HepG2 (cell line): ENCODE measurements around the gene RWDD2A. TPM values are rescaled to one million over a fixed set of nuclear protein-coding genes. Genes with fewer than 3 reads are reported as not detected.

Experiments used
- ATAC-seq: fragments of 200-7000 bp; cut with Tn5 transposase; 3 replicates; pipeline ENCODE4 v1.9.1; 2020; ENCODE audit warnings: mild to moderate bottlenecking, moderate library complexity
- BruUV-seq: library from RNA; stranded (reverse); fragments of 400-500 nt; replicated peaks from 2 replicates; lab custom pipeline; 2021; lab: Mats Ljungman, UMichigan
- CTCF ChIA-PET: fragments of 300-600 bp; formaldehyde crosslinking; extraction: SDS; loops from one replicate; lab custom pipeline; 2021; ENCODE audit warnings: low total read pairs, inconsistent platforms, low intra/inter-chr PET ratio; lab: Yijun Ruan, JAX
- POLR2A ChIA-PET: fragments of 350-600 bp; sonication (Branson Sonifier 250); formaldehyde crosslinking; loops from one replicate; lab custom pipeline; 2020; ENCODE audit warnings: antibody characterized with exemption, inconsistent platforms; lab: Yijun Ruan, JAX
- DNase-seq: peaks from one replicate; pipeline ENCODE4 v3.0.0-alpha.2; 2015; ENCODE audit warnings: low spot score
- FAIRE-seq: peaks from 3 replicates; lab custom pipeline; 2011; peaks lifted over from hg19 to GRCh38; lab: Jason Lieb, UNC
- H2AFZ ChIP-seq: one replicate; pipeline ENCODE4 v1.6.1; 2011; ENCODE audit warnings: low read length, inconsistent platforms
- H3K27ac ChIP-seq: fragments of 300-600 bp; 3 replicates; pipeline ENCODE4 v1.8.0; 2011; ENCODE audit warnings: mixed run types, mild to moderate bottlenecking, mixed read lengths, low read length, inconsistent platforms; ENCODE audit not compliant: insufficient read depth; ENCODE audit errors: extremely low read length
- H3K27me3 ChIP-seq, 2 experiments: fragments of 200-600 bp in 1 of 2; 2 replicates in 1 of 2; 3 replicates in 1 of 2; pipeline versions ENCODE4 v1.6.0 to v1.8.0; 2011; ENCODE audit warnings: low read length in 2 of 2, mild to moderate bottlenecking in 2 of 2, moderate library complexity in 2 of 2, inconsistent platforms in 1 of 2; ENCODE audit not compliant: insufficient read depth in 2 of 2, control insufficient read depth in 1 of 2
- H3K36me3 ChIP-seq, 2 experiments: fragments of 200-600 bp in 1 of 2; replicated peaks in 1 of 2; 2 replicates in 1 of 2; 3 replicates in 1 of 2; pipeline versions ENCODE4 v1.5.1 to v1.8.0; 2011; ENCODE audit warnings: low read length in 2 of 2, inconsistent platforms in 1 of 2; ENCODE audit not compliant: insufficient read depth in 2 of 2, control insufficient read depth in 1 of 2
- H3K4me1 ChIP-seq: 2 replicates; pipeline ENCODE4 v1.5.1; 2012; ENCODE audit warnings: low read length, inconsistent platforms; ENCODE audit not compliant: insufficient read depth
- H3K4me2 ChIP-seq: 2 replicates; pipeline ENCODE4 v1.6.0; 2011; ENCODE audit warnings: low read depth, low read length, inconsistent platforms
- H3K4me3 ChIP-seq, 3 experiments: fragments of 200-600 bp in 1 of 3; sonication (generic), shearing (Covaris generic) in 1 of 3; replicated peaks in 1 of 3; 2 replicates each; pipeline ENCODE4 v1.5.1; 2011 to 2016; ENCODE audit warnings: low read length in 3 of 3, inconsistent platforms in 2 of 3, low read depth in 2 of 3, mild to moderate bottlenecking in 2 of 3, control low read depth in 1 of 3, mixed read lengths in 1 of 3; ENCODE audit not compliant: insufficient read depth in 1 of 3
- H3K79me2 ChIP-seq: one replicate; pipeline ENCODE4 v1.6.1; 2011; ENCODE audit warnings: low read length, inconsistent platforms; ENCODE audit not compliant: insufficient read depth
- H3K9ac ChIP-seq: 2 replicates; pipeline ENCODE4 v1.6.0; 2011; ENCODE audit warnings: mild to moderate bottlenecking, low read depth, low read length, inconsistent platforms; ENCODE audit not compliant: insufficient read depth
- H3K9me3 ChIP-seq: 2 replicates; pipeline ENCODE4 v1.5.1; 2012; ENCODE audit warnings: mild to moderate bottlenecking, low read length
- H4K20me1 ChIP-seq: 2 replicates; pipeline ENCODE4 v1.6.0; 2011; ENCODE audit warnings: inconsistent platforms, mild to moderate bottlenecking, low read length, moderate library complexity; ENCODE audit not compliant: insufficient read depth
- CBX2 ChIP-seq, 2 experiments: fragments of 200-600 bp in 1 of 2; sonication (generic); formaldehyde crosslinking in 1 of 2; IDR thresholded peaks; 2 replicates each; pipeline versions ENCODE4 v1.7.0 to v1.8.1; 2018 to 2022; ENCODE audit warnings: low read depth in 2 of 2, low read length in 1 of 2, mild to moderate bottlenecking in 1 of 2, missing genetic modification reagents in 1 of 2
- CC2D1A ChIP-seq: sonication (generic); formaldehyde crosslinking; IDR thresholded peaks from 2 replicates; pipeline ENCODE4 v1.8.1; 2023; ENCODE audit warnings: mild to moderate bottlenecking, missing genetic modification reagents
- GMEB2 ChIP-seq: IDR thresholded peaks from 2 replicates; pipeline ENCODE4 v1.6.1; 2016; ENCODE audit warnings: missing biosample characterization, missing genetic modification reagents, low read depth
- GPBP1L1 ChIP-seq: sonication (generic); formaldehyde crosslinking; IDR thresholded peaks from 2 replicates; pipeline ENCODE4 v1.5.0; 2020; ENCODE audit warnings: mild to moderate bottlenecking, missing genetic modification reagents
- KDM3A ChIP-seq: IDR thresholded peaks from 2 replicates; pipeline ENCODE4 v1.6.1; 2018; ENCODE audit warnings: low read depth, missing compliant biosample characterization
- MBNL3 ChIP-seq: fragments of 250-450 bp; sonication (Bioruptor Pico); conservative IDR thresholded peaks from 2 replicates; pipeline ENCODE4 v1.8.0; 2022; ENCODE audit warnings: mild to moderate bottlenecking, inconsistent platforms
- SKI ChIP-seq: fragments of 450-650 bp; IDR thresholded peaks from one replicate; pipeline ENCODE4 v1.6.1; 2018; ENCODE audit warnings: mild to moderate bottlenecking; ENCODE audit not compliant: partially characterized antibody
- ZC3H4 ChIP-seq: sonication (generic); formaldehyde crosslinking; IDR thresholded peaks from 2 replicates; pipeline ENCODE4 v1.4.0; 2020; ENCODE audit warnings: missing genetic modification reagents, borderline replicate concordance
- ZFP82 ChIP-seq: sonication (generic); formaldehyde crosslinking; IDR thresholded peaks from 2 replicates; pipeline ENCODE4 v1.5.1; 2020; ENCODE audit warnings: mild to moderate bottlenecking, missing genetic modification reagents, borderline replicate concordance
- ZFYVE20 ChIP-seq: sonication (generic); formaldehyde crosslinking; IDR thresholded peaks from 2 replicates; pipeline ENCODE4 v1.8.0; 2023; ENCODE audit warnings: low read depth, mild to moderate bottlenecking, moderate library complexity, missing genetic modification reagents, borderline replicate concordance
- ZNF256 ChIP-seq: sonication (generic); formaldehyde crosslinking; conservative IDR thresholded peaks from 2 replicates; pipeline ENCODE4 v1.4.0; 2020; ENCODE audit warnings: missing genetic modification reagents
- ZNF367 ChIP-seq: sonication (generic); formaldehyde crosslinking; IDR thresholded peaks from 2 replicates; pipeline ENCODE4 v1.4.0; 2020; ENCODE audit warnings: missing genetic modification reagents, borderline replicate concordance
- ZNF432 ChIP-seq: sonication (generic); formaldehyde crosslinking; IDR thresholded peaks from 2 replicates; pipeline ENCODE4 v1.5.0; 2020; ENCODE audit warnings: missing genetic modification reagents, mild to moderate bottlenecking, borderline replicate concordance
- ZNF772 ChIP-seq: sonication (generic); formaldehyde crosslinking; IDR thresholded peaks from 2 replicates; pipeline ENCODE4 v1.5.0; 2020; ENCODE audit warnings: mild to moderate bottlenecking, missing genetic modification reagents
- WGBS: methylation state at CpG from one replicate; pipeline ENCODE4 v1.1.6; 2017; ENCODE audit warnings: low lambda C conversion rate; 5-methylcytosine and 5-hydroxymethylcytosine counted together
- in situ Hi-C: cut with HindIII; loops from 2 replicates; pipeline ENCODE4 v1.10.0; 2017; ENCODE audit warnings: low pct_unique_long_range_greater_than_20kb; ENCODE audit not compliant: extremely low pct_ligation_motif_present
- intact Hi-C: fragments of 100-400 bp; cut with micrococcal nuclease; formaldehyde crosslinking; loops from one replicate; pipeline ENCODE4 v1.10.0; 2022; ENCODE audit not compliant: unreplicated experiment
- polyA plus RNA-seq, 8 experiments: library from polyadenylated mRNA; depleted of rRNA in 3 of 8; stranded (reverse) in 7 of 8; unstranded in 1 of 8; fragments of >200 nt; fragmentation: Illumina TruSeq in 4 of 8; extraction: Trizol in 4 of 8; gene quantifications; 2 replicates each; pipeline versions ENCODE4 v1.2.1 to v1.2.3, GENCODE V29; 2011 to 2016; ENCODE audit warnings: low read depth in 4 of 8, missing spikeins in 1 of 8, mixed read lengths in 1 of 8; ENCODE audit not compliant: insufficient read depth in 1 of 8
- total RNA-seq, 5 experiments: library from RNA; depleted of rRNA; stranded (reverse); fragments of >200 nt; fragmentation: Illumina TruSeq; extraction: Trizol; gene quantifications; 2 replicates each; pipeline ENCODE4 v1.2.3, GENCODE V29; 2016; ENCODE audit warnings: low read depth in 1 of 5

The RWDD2A gene
- total and polyA plus RNA-seq, 2 of the 13 experiments (the other 11 are each of a cell fraction or from before 2014, with no cell fraction given) = 5.3 to 8.1 TPM

GRCh38 chr6:83168556-83168955, 24.6 kb upstream of the RWDD2A start:
- no peak for ATAC-seq
- Histone ChIP-seq H3K79me2 (no peaks in the 10 kb centered on the region), H3K4me2 (no peak overlapping the region), H3K36me3 (peaks cover 6 to 77% of the 10 kb centered on the region in 2 experiments), H3K27ac (no peak overlapping the region), H4K20me1 (no peaks in the 10 kb centered on the region), H3K27me3 (no peaks in the 10 kb centered on the region), H3K9me3 (no peaks in the 10 kb centered on the region), H3K4me1 (no peaks in the 10 kb centered on the region), H3K9ac (no peak overlapping the region), H3K4me3 (no peak overlapping the region), H2AFZ (no peak overlapping the region)
- no peak for FAIRE-seq
- POLR2A ChIA-PET = no interaction called here
- no peak for DNase-seq
- intact Hi-C loops = no loop called here
- no TSS peak for BruUV-seq
- WGBS = 92% methylated on average over 1 of the region's 1 CpG
- TF ChIP-seq ZC3H4 (CRISPR knock-in tag) (no peak), GPBP1L1 (CRISPR knock-in tag) (no peak), ZFYVE20 (CRISPR knock-in tag) (no peak), CBX2 (IDR thresholded peaks at IDR 0.05; ENCODE audit: low read depth, low read length) (no peak), CBX2 (CRISPR knock-in tag; IDR thresholded peaks at IDR 0.05; ENCODE audit: low read depth) (no peak), ZNF772 (no peak), ZNF367 (no peak), ZNF432 (CRISPR knock-in tag) (no peak), CC2D1A (CRISPR knock-in tag) (no peak), MBNL3 (CRISPR knock-in tag) (no peak), ZFP82 (CRISPR knock-in tag) (no peak), GMEB2 (CRISPR knock-in tag) (no peak), SKI (no peak), KDM3A (CRISPR knock-in tag) (no peak), ZNF256 (CRISPR knock-in tag) (no peak)
- in situ Hi-C loops = no loop called here
- CTCF ChIA-PET = no interaction called here
